ENCODE data around the gene CMC1. TPM values are rescaled to one million over a fixed set of nuclear protein-coding genes. Genes with fewer than 3 reads are reported as not detected.
A peak's percentile ranks its signal among the peaks of the same experiment; 100 is the strongest.
"Not testable (repeated sequence)": the region's sequence is repeated elsewhere in the genome, so short reads cannot be mapped to it uniquely, and the experiment has no call there.

Gene CMC1
- 41.4 TPM for polyA plus RNA-seq (2013, experiment 1 of 2)
- polyA plus RNA-seq (2013, experiment 2 of 2): 42.6 TPM

- Histone ChIP-seq H3K4me3 (ENCODE audit: extremely low read depth, insufficient read depth, low read length, poor library complexity, severe bottlenecking) (peak within 1 kb of the TSS; percentile 74), H3K36me3 (ENCODE audit: control insufficient read depth, insufficient read depth, low read length) (no peaks in the 10 kb centered on the region), H3K9me3 (ENCODE audit: control insufficient read depth, low read length) (no peaks in the 10 kb centered on the region), H3K4me1 (ENCODE audit: control insufficient read depth, insufficient read depth, low read length, poor library complexity, severe bottlenecking) (peaks cover 7% of the 10 kb centered on the region), H3K27ac (ENCODE audit: low read depth, low read length, severe bottlenecking) (peak within 1 kb of the TSS; percentile 75)
- 3 to 5% methylated on average over 35 to 49 of the region's 68 CpGs for WGBS, 2 experiments (ENCODE audit: insufficient coverage in 2 of 2)
Measured at GRCh38 chr3:28241221-28242160, at the start of gene CMC1. TSS of gene CMC1 (plus strand) at chr3:28241619. CDS start at chr3:28241794, 175 bp downstream.

- Histone ChIP-seq H3K4me1 (ENCODE audit: control insufficient read depth, insufficient read depth, low read length, poor library complexity, severe bottlenecking) (no peaks in the 10 kb centered on the region), H3K36me3 (ENCODE audit: control insufficient read depth, insufficient read depth, low read length) (no peaks in the 10 kb centered on the region), H3K27ac (ENCODE audit: low read depth, low read length, severe bottlenecking) (no peak overlapping the region), H3K9me3 (ENCODE audit: control insufficient read depth, low read length) (no peaks in the 10 kb centered on the region), H3K4me3 (ENCODE audit: extremely low read depth, insufficient read depth, low read length, poor library complexity, severe bottlenecking) (no peak overlapping the region)
- WGBS, 2 experiments (ENCODE audit: insufficient coverage in 2 of 2): 90 to 100% methylated on average over 2 of the region's 3 CpGs
Measured at GRCh38 chr3:28198161-28198560, 43.3 kb upstream of the CMC1 start.

GRCh38 chr3:28198974-28199373, 42.4 kb upstream of the CMC1 start:
- no peaks in the 10 kb centered on the region for H3K36me3 ChIP-seq (ENCODE audit: control insufficient read depth, insufficient read depth, low read length)
- WGBS, 2 experiments (ENCODE audit: insufficient coverage in 2 of 2): 92 to 100% methylated on average over 1 to 2 of the region's 3 CpGs
- H3K27ac ChIP-seq (ENCODE audit: low read depth, low read length, severe bottlenecking): no peak overlapping the region
- H3K4me3 ChIP-seq (ENCODE audit: extremely low read depth, insufficient read depth, low read length, poor library complexity, severe bottlenecking): no peak overlapping the region
- H3K9me3 ChIP-seq (ENCODE audit: control insufficient read depth, low read length): no peaks in the 10 kb centered on the region
- H3K4me1 ChIP-seq (ENCODE audit: control insufficient read depth, insufficient read depth, low read length, poor library complexity, severe bottlenecking): no peaks in the 10 kb centered on the region

GRCh38 chr3:28199643-28200042, 41.8 kb upstream of the CMC1 start:
- H3K9me3 ChIP-seq (ENCODE audit: control insufficient read depth, low read length); H3K4me1 ChIP-seq (ENCODE audit: control insufficient read depth, insufficient read depth, low read length, poor library complexity, severe bottlenecking); H3K4me3 ChIP-seq (ENCODE audit: extremely low read depth, insufficient read depth, low read length, poor library complexity, severe bottlenecking); H3K36me3 ChIP-seq (ENCODE audit: control insufficient read depth, insufficient read depth, low read length); H3K27ac ChIP-seq (ENCODE audit: low read depth, low read length, severe bottlenecking): not testable (repeated sequence)
- WGBS, 2 experiments (ENCODE audit: insufficient coverage in 2 of 2): 95 to 97% methylated on average over 9 to 12 of the region's 15 CpGs

- not testable (repeated sequence) for H3K36me3 ChIP-seq (ENCODE audit: control insufficient read depth, insufficient read depth, low read length); H3K27ac ChIP-seq (ENCODE audit: low read depth, low read length, severe bottlenecking); H3K4me1 ChIP-seq (ENCODE audit: control insufficient read depth, insufficient read depth, low read length, poor library complexity, severe bottlenecking); H3K4me3 ChIP-seq (ENCODE audit: extremely low read depth, insufficient read depth, low read length, poor library complexity, severe bottlenecking); H3K9me3 ChIP-seq (ENCODE audit: control insufficient read depth, low read length)
- WGBS, 2 experiments (ENCODE audit: insufficient coverage in 2 of 2): 95 to 97% methylated on average over 27 to 45 of the region's 47 CpGs
Measured at GRCh38 chr3:28200366-28200848, 41.0 kb upstream of the CMC1 start.

GRCh38 chr3:28206479-28206878, 34.9 kb upstream of the CMC1 start:
- 100% methylated on average over 1 of the region's 2 CpGs; no CpG with 5 or more reads in 1 of the 2 experiments for WGBS, 2 experiments (ENCODE audit: insufficient coverage in 2 of 2)
- Histone ChIP-seq H3K36me3 (ENCODE audit: control insufficient read depth, insufficient read depth, low read length) (no peaks in the 10 kb centered on the region), H3K9me3 (ENCODE audit: control insufficient read depth, low read length) (no peaks in the 10 kb centered on the region), H3K4me1 (ENCODE audit: control insufficient read depth, insufficient read depth, low read length, poor library complexity, severe bottlenecking) (no peaks in the 10 kb centered on the region), H3K27ac (ENCODE audit: low read depth, low read length, severe bottlenecking) (no peak overlapping the region), H3K4me3 (ENCODE audit: extremely low read depth, insufficient read depth, low read length, poor library complexity, severe bottlenecking) (no peak overlapping the region)

GRCh38 chr3:28207000-28207733, 34.3 kb upstream of the CMC1 start:
- H3K27ac ChIP-seq (ENCODE audit: low read depth, low read length, severe bottlenecking): no peak overlapping the region
- H3K4me1 ChIP-seq (ENCODE audit: control insufficient read depth, insufficient read depth, low read length, poor library complexity, severe bottlenecking): no peaks in the 10 kb centered on the region
- 87 to 90% methylated on average over 4 to 5 of the region's 7 CpGs for WGBS, 2 experiments (ENCODE audit: insufficient coverage in 2 of 2)
- no peak overlapping the region for H3K4me3 ChIP-seq (ENCODE audit: extremely low read depth, insufficient read depth, low read length, poor library complexity, severe bottlenecking)
- H3K36me3 ChIP-seq (ENCODE audit: control insufficient read depth, insufficient read depth, low read length): no peaks in the 10 kb centered on the region
- H3K9me3 ChIP-seq (ENCODE audit: control insufficient read depth, low read length): no peaks in the 10 kb centered on the region

GRCh38 chr3:28210968-28211713, 30.3 kb upstream of the CMC1 start:
- 75 to 83% methylated on average over 1 of the region's 1 CpG for WGBS, 2 experiments (ENCODE audit: insufficient coverage in 2 of 2)
- H3K27ac ChIP-seq (ENCODE audit: low read depth, low read length, severe bottlenecking): no peak overlapping the region
- H3K9me3 ChIP-seq (ENCODE audit: control insufficient read depth, low read length): no peaks in the 10 kb centered on the region
- H3K36me3 ChIP-seq (ENCODE audit: control insufficient read depth, insufficient read depth, low read length): no peaks in the 10 kb centered on the region
- no peaks in the 10 kb centered on the region for H3K4me1 ChIP-seq (ENCODE audit: control insufficient read depth, insufficient read depth, low read length, poor library complexity, severe bottlenecking)
- H3K4me3 ChIP-seq (ENCODE audit: extremely low read depth, insufficient read depth, low read length, poor library complexity, severe bottlenecking): no peak overlapping the region

GRCh38 chr3:28212681-28213080, 28.7 kb upstream of the CMC1 start:
- WGBS, 2 experiments (ENCODE audit: insufficient coverage in 2 of 2): no CpG with 5 or more reads among the region's 1 CpG

GRCh38 chr3:28215407-28215806, 26.0 kb upstream of the CMC1 start:
- H3K9me3 ChIP-seq (ENCODE audit: control insufficient read depth, low read length): no peaks in the 10 kb centered on the region
- WGBS, 2 experiments (ENCODE audit: insufficient coverage in 2 of 2): 92% methylated on average over 1 of the region's 3 CpGs; no CpG with 5 or more reads in 1 of the 2 experiments

More at GRCh38 chr3:28212681-28213080, 28.7 kb upstream of the CMC1 start:
- H3K4me1 ChIP-seq (ENCODE audit: control insufficient read depth, insufficient read depth, low read length, poor library complexity, severe bottlenecking): no peaks in the 10 kb centered on the region
- H3K27ac ChIP-seq (ENCODE audit: low read depth, low read length, severe bottlenecking): no peak overlapping the region
- no peaks in the 10 kb centered on the region for H3K9me3 ChIP-seq (ENCODE audit: control insufficient read depth, low read length)
- H3K36me3 ChIP-seq (ENCODE audit: control insufficient read depth, insufficient read depth, low read length): no peaks in the 10 kb centered on the region
- no peak overlapping the region for H3K4me3 ChIP-seq (ENCODE audit: extremely low read depth, insufficient read depth, low read length, poor library complexity, severe bottlenecking)

More at GRCh38 chr3:28215407-28215806, 26.0 kb upstream of the CMC1 start:
- no peak overlapping the region for H3K4me3 ChIP-seq (ENCODE audit: extremely low read depth, insufficient read depth, low read length, poor library complexity, severe bottlenecking)
- no peaks in the 10 kb centered on the region for H3K36me3 ChIP-seq (ENCODE audit: control insufficient read depth, insufficient read depth, low read length)
- no peak overlapping the region for H3K27ac ChIP-seq (ENCODE audit: low read depth, low read length, severe bottlenecking)
- no peaks in the 10 kb centered on the region for H3K4me1 ChIP-seq (ENCODE audit: control insufficient read depth, insufficient read depth, low read length, poor library complexity, severe bottlenecking)
